ENCODE data around the gene NASP.

The NASP gene

DNA sequence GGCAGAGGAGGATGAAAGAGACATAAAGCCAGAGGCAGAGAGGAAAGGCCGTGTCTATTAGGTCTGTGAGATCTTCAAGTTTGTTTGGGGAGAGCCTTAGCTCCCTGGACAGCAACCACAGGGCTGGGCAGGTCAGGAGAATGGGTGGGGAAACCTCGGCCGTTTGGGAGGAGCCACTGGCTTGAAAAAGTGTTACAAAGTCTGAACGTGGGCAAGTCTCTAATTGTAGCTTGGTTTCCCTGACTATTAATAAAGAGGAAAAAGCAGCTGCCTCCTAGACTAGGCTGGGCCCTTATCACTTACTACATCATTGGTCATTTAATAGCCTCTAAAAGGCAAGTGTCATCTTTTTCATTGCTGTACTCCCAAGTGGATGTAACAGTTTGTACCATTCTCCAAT lies 40.1 kb downstream of the NASP start, which contains the start of gene CCDC17:
Gene CCDC17 (minus strand): TSS at position 83 of the 400 bp plus-strand sequence. CDS start 145 bp downstream, outside the sequence.
- TF ChIP-seq CTCF (IDR thresholded peaks at IDR 0.05; ENCODE audit: low read depth, low read length, missing control alignments), result no peak
- H3K4me3 ChIP-seq (ENCODE audit: low read depth, low read length), result no peak within 1 kb of the TSS
- DNase-seq (ENCODE audit: low read depth), result no peak

DNA sequence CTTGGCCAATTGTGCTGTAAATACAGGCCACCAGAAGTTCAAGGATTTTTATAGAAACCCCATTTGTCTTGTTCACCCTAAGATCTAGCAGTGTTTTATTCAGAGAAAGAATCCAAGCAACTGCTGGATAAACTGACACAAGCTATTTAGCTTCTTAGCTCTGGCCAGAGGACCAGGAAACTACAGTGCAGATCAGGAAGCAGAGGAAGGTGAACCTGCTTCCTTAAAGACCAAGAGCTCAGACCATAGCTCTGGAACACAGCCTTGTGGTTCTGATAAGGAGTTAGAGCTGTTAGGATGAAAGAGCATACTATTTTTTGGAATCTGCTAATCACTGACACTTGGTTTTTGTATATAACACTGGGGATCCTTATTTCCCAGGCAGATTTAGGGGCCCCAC lies 45.2 kb downstream of the NASP start:
- no peak for DNase-seq (ENCODE audit: low read depth)
- H3K4me3 ChIP-seq (ENCODE audit: low read depth, low read length), result no peak overlapping the region
- no peak for TF ChIP-seq CTCF (IDR thresholded peaks at IDR 0.05; ENCODE audit: low read depth, low read length, missing control alignments)

GRCh38 chr1:45630429-45630828 lies 46.6 kb downstream of the NASP start:
- no peak for DNase-seq (ENCODE audit: low read depth)
- no peak overlapping the region for H3K4me3 ChIP-seq (ENCODE audit: low read depth, low read length)
- no peak for TF ChIP-seq CTCF (IDR thresholded peaks at IDR 0.05; ENCODE audit: low read depth, low read length, missing control alignments)

DNA sequence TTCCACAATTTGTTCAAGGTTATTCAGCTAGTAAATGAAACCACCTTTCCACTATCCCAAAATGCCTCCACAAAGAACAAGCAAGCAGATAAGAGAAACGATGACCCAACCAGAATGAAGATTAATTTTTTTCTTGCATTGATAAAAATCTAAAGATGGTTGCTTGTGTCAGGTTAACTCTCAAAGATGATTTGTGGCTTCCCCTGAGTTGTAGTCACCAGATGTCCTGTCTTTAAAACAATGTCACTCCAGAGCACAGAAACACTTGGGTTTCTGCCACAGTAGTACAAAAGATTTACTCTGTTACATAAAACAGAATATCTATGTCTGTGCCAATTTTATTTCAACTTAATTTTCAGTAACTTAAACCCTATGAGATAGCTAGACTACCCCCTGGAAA lies 51.4 kb downstream of the NASP start:
- no peak for DNase-seq (ENCODE audit: low read depth)
- no peak overlapping the region for H3K4me3 ChIP-seq (ENCODE audit: low read depth, low read length)
- TF ChIP-seq CTCF (IDR thresholded peaks at IDR 0.05; ENCODE audit: low read depth, low read length, missing control alignments), result no peak

DNA sequence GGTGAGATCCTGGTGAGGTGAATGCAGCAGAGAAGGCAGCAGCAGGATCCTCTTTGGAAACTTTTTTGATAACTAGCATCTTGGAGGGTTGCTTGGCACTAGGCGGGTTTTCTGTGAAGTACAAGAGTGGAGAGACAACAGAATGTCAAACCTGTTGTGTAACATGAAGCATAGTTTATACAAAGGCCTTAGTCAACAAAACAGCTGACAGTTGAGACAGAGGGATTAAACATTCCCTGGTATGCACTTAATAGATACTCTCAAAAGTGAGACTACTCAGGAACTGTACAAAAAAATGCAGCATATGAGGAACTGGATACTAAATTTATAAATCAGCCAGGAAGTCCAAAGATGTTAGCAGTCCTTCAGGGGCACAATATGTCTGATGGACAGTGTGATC lies 56.5 kb downstream of the NASP start:
- TF ChIP-seq CTCF (IDR thresholded peaks at IDR 0.05; ENCODE audit: low read depth, low read length, missing control alignments), result no peak
- no peak overlapping the region for H3K4me3 ChIP-seq (ENCODE audit: low read depth, low read length)
- no peak for DNase-seq (ENCODE audit: low read depth)

DNA sequence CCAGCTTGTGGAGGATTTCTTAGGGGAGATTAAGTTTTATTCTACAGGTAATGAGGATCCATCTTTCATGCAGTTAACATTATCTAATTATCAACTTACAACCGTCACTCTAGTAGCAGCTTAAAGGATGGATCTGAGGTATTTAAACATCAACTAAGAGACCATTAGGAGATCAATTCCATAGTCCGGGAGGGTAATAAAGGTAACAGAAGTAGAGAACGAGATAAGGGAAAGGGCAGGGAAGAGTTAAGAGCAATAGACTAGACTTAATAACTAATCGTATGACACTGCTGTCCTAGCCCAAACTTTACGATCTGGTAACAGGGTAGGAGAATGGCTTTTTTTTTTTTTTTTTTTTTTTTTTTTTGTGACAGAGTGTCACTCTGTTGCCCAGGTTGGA lies 59.5 kb downstream of the NASP start:
- TF ChIP-seq CTCF (IDR thresholded peaks at IDR 0.05; ENCODE audit: low read depth, low read length, missing control alignments), result no peak
- H3K4me3 ChIP-seq (ENCODE audit: low read depth, low read length), result no peak overlapping the region
- DNase-seq (ENCODE audit: low read depth), result no peak

DNA sequence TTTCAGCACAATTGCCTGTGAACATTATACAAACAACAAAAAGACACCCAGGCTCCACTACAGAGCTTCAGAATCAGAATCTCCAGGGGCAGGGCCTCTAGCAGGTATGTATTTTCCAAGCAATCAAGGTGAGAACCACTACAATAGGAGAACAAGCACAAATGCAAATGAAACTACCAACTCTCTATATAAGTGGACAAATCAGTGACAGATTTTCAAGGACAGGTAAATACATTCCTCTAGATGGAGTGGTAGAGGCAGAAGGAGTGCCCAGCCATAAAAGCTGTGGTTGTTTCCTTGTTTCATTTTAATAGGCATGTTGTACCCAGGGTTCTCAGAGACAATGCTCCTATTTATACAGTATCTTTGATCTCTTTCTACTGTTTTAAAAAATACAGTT lies 60.1 kb downstream of the NASP start:
- DNase-seq (ENCODE audit: low read depth), result no peak
- no peak overlapping the region for H3K4me3 ChIP-seq (ENCODE audit: low read depth, low read length)
- no peak for TF ChIP-seq CTCF (IDR thresholded peaks at IDR 0.05; ENCODE audit: low read depth, low read length, missing control alignments)

All from GM12864 (cell line).